ENCODE results near the gene MISP.

DNA sequence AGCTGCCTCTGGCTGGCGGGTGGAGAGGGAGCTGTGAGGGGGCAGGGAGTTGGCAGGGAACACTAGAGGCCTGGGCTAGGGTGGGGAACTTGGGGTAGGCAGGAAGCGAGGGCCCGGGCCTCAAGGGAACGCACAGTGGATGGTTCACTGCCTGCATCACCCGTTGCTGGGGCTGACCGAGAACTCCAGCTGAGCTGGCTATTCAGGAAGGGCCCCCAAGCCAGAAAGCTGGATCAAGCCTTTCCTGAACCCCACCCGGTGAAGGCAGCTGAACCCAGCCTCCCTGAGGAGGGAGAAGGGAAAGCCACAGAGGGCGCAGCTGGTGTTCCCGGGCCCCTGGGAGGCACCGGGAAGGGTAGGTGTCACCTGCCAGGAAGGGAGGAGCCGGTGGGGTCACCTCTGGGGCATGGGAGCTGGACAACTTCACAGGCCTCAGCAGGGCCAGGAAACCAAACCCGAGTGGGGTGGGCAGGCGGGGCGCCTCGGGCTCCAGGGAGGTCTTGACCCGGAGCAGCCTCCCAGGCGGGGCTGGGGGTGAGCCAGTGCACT is 28.3 kb upstream of the MISP start:
- TF ChIP-seq, protein P1, sequence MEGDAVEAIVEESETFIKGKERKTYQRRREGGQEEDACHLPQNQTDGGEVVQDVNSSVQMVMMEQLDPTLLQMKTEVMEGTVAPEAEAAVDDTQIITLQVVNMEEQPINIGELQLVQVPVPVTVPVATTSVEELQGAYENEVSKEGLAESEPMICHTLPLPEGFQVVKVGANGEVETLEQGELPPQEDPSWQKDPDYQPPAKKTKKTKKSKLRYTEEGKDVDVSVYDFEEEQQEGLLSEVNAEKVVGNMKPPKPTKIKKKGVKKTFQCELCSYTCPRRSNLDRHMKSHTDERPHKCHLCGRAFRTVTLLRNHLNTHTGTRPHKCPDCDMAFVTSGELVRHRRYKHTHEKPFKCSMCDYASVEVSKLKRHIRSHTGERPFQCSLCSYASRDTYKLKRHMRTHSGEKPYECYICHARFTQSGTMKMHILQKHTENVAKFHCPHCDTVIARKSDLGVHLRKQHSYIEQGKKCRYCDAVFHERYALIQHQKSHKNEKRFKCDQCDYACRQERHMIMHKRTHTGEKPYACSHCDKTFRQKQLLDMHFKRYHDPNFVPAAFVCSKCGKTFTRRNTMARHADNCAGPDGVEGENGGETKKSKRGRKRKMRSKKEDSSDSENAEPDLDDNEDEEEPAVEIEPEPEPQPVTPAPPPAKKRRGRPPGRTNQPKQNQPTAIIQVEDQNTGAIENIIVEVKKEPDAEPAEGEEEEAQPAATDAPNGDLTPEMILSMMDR (IDR thresholded peaks at IDR 0.05): no peak
- TF ChIP-seq POLR2A (IDR thresholded peaks at IDR 0.05) (no peak), POLR2AphosphoS5 (IDR thresholded peaks at IDR 0.05) (no peak), EP300 (IDR thresholded peaks at IDR 0.05; ENCODE audit: low read depth) (no peak)

Measured in transverse colon (tissue), 4 donors.